AG04450 (cell line): ENCODE results near the gene NRG2. TPM values are rescaled to one million over a fixed set of nuclear protein-coding genes. Genes with fewer than 3 reads are reported as not detected.

Source experiments
- CTCF ChIA-PET: fragments of 300-600, 350-600 bp; formaldehyde crosslinking; extraction: SDS; loops from one replicate; lab custom pipeline; 2022; ENCODE audit warnings: antibody characterized with exemption, inconsistent platforms; lab: Charles Lee
- POLR2A ChIA-PET: fragments of 350-600 bp; formaldehyde crosslinking; extraction: SDS; loops from one replicate; lab custom pipeline; 2021; ENCODE audit warnings: antibody characterized with exemption, inconsistent platforms; lab: Yijun Ruan, JAX
- DNase-seq: peaks from one replicate; pipeline ENCODE4 v3.0.0-alpha.2; 2011; ENCODE audit warnings: low read depth, low spot score
- H3K27ac ChIP-seq: one replicate; pipeline ENCODE4 v1.5.1; 2012; ENCODE audit warnings: low read depth, low read length, control low read depth
- H3K27me3 ChIP-seq: one replicate; pipeline ENCODE4 v1.6.0; 2012; ENCODE audit warnings: low read length; ENCODE audit not compliant: control insufficient read depth, insufficient read depth
- H3K4me3 ChIP-seq: 2 replicates; pipeline ENCODE4 v1.5.1; 2011; ENCODE audit warnings: mild to moderate bottlenecking, low read depth, low read length, control low read depth
- H3K9me3 ChIP-seq: 2 replicates; pipeline ENCODE4 v1.5.1; 2012; ENCODE audit warnings: low read length; ENCODE audit not compliant: control insufficient read depth, insufficient read depth
- polyA plus RNA-seq: library from polyadenylated mRNA; depleted of rRNA; stranded (reverse); fragments of >200 nt; gene quantifications from 2 replicates; pipeline ENCODE4 v1.2.3, GENCODE V29; 2011
- TF ChIP-seq, protein P1 (sequence below): IDR thresholded peaks from 2 replicates; pipeline ENCODE4 v1.5.1; 2011; ENCODE audit warnings: low read depth, low read length, control low read depth, inconsistent platforms

NRG2 gene
- polyA plus RNA-seq, 1 experiment, result 0.02 TPM

- ChIA-PET POLR2A (no interaction called here), CTCF (no interaction called here)
- H3K27ac ChIP-seq, result no peak overlapping the region
- no peak for DNase-seq
- peaks cover 25% of the 10 kb centered on the region for H3K27me3 ChIP-seq
- TF ChIP-seq, protein P1, sequence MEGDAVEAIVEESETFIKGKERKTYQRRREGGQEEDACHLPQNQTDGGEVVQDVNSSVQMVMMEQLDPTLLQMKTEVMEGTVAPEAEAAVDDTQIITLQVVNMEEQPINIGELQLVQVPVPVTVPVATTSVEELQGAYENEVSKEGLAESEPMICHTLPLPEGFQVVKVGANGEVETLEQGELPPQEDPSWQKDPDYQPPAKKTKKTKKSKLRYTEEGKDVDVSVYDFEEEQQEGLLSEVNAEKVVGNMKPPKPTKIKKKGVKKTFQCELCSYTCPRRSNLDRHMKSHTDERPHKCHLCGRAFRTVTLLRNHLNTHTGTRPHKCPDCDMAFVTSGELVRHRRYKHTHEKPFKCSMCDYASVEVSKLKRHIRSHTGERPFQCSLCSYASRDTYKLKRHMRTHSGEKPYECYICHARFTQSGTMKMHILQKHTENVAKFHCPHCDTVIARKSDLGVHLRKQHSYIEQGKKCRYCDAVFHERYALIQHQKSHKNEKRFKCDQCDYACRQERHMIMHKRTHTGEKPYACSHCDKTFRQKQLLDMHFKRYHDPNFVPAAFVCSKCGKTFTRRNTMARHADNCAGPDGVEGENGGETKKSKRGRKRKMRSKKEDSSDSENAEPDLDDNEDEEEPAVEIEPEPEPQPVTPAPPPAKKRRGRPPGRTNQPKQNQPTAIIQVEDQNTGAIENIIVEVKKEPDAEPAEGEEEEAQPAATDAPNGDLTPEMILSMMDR, result no peak
- H3K4me3 ChIP-seq, result no peak overlapping the region
- no peaks in the 10 kb centered on the region for H3K9me3 ChIP-seq
These were observed 24.0 kb downstream of the NRG2 start for GRCh38 chr5:140018920-140019644.

GRCh38 chr5:140018517-140018916 lies 24.6 kb downstream of the NRG2 start:
- H3K4me3 ChIP-seq, result no peak overlapping the region
- ChIA-PET POLR2A (no interaction called here), CTCF (no interaction called here)
- TF ChIP-seq, protein P1, result no peak
- peaks cover 25% of the 10 kb centered on the region for H3K27me3 ChIP-seq
- no peak for DNase-seq
- H3K27ac ChIP-seq, result no peak overlapping the region
- no peaks in the 10 kb centered on the region for H3K9me3 ChIP-seq

DNA sequence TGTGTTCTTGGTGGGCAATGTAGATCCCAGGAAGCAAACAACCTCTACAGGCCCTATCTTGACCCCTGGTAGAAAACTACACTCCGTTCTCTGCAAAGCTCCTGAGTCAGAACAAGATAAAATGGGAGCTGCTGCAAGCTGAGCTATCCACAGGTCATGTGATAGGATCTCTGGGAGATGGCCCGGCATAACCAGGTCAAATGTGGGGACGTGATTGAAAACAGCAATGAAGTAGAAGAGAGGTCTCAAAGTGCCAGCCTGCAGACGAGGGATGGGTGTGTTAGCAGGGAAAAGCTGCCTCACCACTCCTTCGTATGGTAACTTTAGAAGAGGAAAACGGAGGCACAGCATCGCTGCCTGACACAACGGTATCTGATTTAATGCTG lies 25.0 kb downstream of the NRG2 start:
- H3K27ac ChIP-seq, result no peak overlapping the region
- ChIA-PET POLR2A (interaction anchor here (0.6 kb wide), 1 partner anchor 90 kb away, joined by 3 read pairs; no protein-coding TSS in a partner anchor), CTCF (no interaction called here)
- no peak for DNase-seq
- TF ChIP-seq, protein P1, result no peak
- no peaks in the 10 kb centered on the region for H3K9me3 ChIP-seq
- H3K4me3 ChIP-seq, result no peak overlapping the region
- H3K27me3 ChIP-seq, result peaks cover 25% of the 10 kb centered on the region

- H3K27ac ChIP-seq, result no peak overlapping the region
- TF ChIP-seq, protein P1, result no peak
- ChIA-PET POLR2A (interaction anchor here (0.6 kb wide), 1 partner anchor 90 kb away, joined by 3 read pairs; no protein-coding TSS in a partner anchor), CTCF (interaction anchor here (1.0 kb wide), 1 partner anchor 48 kb away, joined by 3 read pairs; no protein-coding TSS in a partner anchor)
- peaks cover 25% of the 10 kb centered on the region for H3K27me3 ChIP-seq
- DNase-seq, result no peak
- H3K9me3 ChIP-seq, result no peaks in the 10 kb centered on the region
- H3K4me3 ChIP-seq, result no peak overlapping the region
These were observed 25.6 kb downstream of the NRG2 start for GRCh38 chr5:140017397-140018095.

DNA sequence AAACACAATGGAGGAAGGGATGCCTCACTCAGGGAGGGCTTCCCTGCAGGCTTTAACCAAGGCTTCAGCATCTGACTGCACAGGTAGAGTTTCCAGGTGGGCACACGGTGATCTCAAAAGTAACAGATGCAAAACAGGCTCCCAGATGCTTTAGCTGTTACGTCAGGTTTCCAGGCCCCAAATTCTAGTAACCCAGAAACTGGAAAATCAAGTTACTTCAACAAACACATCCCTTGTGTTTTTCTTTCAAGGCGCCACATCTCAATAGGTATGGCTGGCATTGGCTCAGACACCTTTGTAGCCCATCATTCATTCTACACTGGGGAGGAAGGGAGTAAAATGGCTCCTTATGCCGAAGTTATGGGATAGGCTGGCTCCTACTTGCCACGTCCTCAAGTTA lies 27.4 kb downstream of the NRG2 start:
- DNase-seq, result no peak
- peaks cover 19% of the 10 kb centered on the region for H3K27me3 ChIP-seq
- no peaks in the 10 kb centered on the region for H3K9me3 ChIP-seq
- CTCF ChIA-PET, result interaction anchor here (0.6 kb wide), 1 partner anchor 143 kb away, joined by 3 read pairs; no protein-coding TSS in a partner anchor
- no peak overlapping the region for H3K27ac ChIP-seq
- H3K4me3 ChIP-seq, result no peak overlapping the region
- POLR2A ChIA-PET, result no interaction called here
- TF ChIP-seq, protein P1, result no peak
